GM18868 (cell line): ENCODE results near the gene C6orf118.
A peak's percentile ranks its signal among the peaks of the same experiment; 100 is the strongest.

Source experiments
- ATAC-seq: cut with Tn5 transposase; IDR thresholded peaks from one replicate; pipeline ENCODE4 v1.9.1; 2021; ENCODE audit warnings: mild to moderate bottlenecking, moderate library complexity; ENCODE audit not compliant: unreplicated experiment

The C6orf118 gene

GRCh38 chr6:165308926-165309731 lies at the start of gene C6orf118:
C6orf118 (minus strand) TSS chr6:165309605; CDS start chr6:165309586, 19 bp downstream.
- ATAC-seq = no peak

DNA sequence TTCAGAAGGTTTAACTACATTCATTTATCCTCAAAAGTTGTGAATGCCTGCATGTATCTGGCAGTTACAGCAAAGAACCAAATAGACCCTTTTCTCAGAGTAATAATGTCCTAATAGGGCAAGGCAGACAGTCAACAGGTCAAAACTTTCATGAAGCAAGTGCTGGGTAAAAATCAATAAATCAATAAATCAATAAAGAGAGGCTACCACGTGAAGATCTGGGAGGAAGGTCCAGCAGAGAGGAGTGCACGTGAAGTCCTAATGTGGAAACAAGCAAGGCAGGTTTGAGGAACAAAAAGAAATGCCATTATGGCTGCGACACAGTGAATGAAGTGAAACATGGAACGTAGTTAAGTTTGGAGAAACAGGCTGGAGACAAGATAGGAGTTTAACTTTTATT lies 36.3 kb upstream of the C6orf118 start:
- no peak for ATAC-seq

DNA sequence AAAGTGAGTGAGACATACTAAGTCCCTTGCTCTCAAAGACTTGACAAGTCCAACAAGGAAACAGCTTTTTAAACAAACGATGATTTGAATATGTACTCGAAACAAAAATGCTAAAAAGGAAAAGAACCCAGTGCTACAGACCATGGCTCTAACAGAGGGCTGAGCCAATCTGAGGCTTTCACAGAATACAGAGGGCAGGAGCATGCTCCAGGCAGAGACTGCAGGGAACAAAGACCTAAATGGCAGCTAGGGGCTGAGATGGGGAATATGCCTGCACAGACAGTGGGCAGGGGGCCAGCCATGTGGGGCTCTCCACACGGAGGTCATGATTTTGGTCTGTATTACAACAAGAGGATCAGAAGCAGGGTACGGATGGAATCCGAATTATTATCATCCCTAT lies 31.1 kb upstream of the C6orf118 start:
- no peak for ATAC-seq

GRCh38 chr6:165325609-165326008 lies 16.2 kb upstream of the C6orf118 start:
- ATAC-seq = no peak

DNA sequence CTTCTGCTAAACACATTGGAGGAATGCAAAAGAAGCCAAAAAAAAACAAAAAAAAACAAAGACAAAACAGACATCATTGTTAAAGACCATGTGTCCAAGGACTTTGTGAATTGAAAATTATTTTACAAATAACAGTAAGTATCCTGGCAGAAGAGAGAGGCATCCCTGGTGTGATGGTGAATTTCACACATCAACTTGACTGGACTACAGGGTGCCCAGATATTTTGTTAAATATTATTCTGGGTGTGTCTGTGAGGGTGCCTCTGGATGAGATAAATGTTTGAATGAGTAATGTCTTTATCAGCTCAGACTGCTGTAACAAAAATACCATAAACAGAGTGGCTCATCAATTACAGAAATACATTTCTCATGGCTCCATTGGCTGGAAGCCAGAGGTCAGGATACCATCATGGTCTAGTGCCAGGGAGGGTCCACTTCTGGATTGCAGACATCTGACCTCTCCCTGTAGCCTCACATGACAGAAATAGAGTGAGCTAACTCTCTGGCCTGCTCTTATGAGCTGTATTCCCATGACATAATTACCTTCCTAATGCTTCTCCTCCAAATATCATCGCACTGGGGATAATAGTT lies 12.2 kb upstream of the C6orf118 start:
- no peak for ATAC-seq

DNA sequence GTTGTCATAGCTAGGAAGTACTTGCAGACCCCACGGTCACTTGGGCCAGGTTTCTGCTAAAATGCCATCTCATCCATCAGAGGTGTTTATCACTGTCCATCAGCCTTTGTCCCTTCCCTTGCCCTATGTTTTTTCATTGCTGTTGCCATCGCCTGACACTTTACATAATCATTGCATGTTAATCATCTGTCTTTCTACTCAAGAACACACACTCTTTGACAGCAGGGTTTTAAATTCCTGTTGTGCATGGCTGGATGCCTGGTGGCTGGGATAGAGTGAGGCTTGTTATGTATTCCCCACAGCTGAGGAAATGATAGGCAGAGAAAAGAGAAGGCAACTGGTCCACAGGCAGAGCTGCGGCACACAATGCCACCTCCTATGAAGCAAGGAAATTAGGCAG lies 11.7 kb upstream of the C6orf118 start:
- no peak for ATAC-seq

DNA sequence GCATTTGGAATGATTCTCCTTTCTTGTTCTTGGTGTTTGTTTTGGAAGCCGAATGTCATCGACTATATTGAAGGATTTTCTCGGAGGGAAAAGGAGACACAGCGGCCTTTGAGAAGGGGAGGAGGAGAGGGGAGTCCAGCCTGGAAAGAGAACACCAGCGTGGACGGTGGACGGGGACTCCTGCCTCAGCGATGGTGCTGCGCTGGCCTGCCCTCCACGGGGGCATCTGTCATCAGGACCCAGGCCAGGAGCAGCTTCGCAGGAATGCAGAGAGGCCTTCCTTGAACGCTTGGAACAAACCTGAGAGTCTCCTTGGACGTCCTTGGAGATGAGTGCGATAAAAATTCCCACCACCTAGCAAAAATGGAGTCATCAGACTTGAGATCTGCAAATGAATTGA lies 8.3 kb upstream of the C6orf118 start:
- ATAC-seq = no peak

DNA sequence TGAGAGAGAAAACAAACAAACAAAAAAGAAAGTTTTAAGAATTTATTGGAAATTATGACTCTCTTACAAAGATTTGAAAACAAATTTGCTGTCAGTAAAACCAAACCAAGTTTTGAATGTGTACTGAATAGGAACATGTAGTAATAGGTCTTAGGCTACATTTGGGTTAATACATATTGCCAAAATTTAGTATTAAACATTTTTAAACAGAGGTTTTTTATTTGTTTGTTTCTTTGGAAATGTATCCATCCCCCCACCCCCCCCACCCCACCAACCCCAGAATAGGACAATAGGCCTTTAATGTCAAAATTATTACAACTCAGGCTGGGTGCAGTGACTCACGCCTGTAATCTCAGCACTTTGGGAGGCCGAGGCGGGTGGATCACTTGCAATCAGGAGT lies 2.5 kb downstream of the C6orf118 start:
- no peak for ATAC-seq

- ATAC-seq = no peak
Measured at GRCh38 chr6:165301372-165302246, 7.8 kb downstream of the C6orf118 start.

DNA sequence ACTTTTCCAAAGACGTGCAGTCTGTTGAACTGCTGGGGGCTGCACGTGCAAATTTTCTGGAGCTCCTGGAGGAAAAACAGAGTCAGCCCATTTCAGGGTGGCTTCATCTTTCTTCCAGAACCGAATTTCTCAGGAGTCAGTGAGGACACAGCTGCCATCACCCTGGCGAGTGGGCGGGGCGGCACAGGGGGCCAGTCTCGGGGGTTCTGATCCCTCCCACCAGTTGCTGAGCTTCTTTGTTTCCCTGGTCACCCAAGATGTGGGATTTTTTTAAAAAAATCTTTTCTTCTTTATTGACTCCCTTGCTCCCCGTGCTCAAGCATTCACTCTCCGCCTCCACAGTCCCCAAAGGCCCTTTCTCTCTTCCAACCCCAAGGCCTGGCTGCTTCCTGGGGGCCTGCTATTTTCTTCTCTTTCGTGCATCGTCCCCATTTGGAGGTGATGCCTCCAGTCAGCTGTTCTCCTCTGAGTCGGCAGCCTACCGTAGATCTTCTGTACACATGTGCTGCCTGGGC lies 8.9 kb downstream of the C6orf118 start:
- no peak for ATAC-seq

- no peak for ATAC-seq
Measured at GRCh38 chr6:165298875-165299274, 10.5 kb downstream of the C6orf118 start.

- ATAC-seq = no peak
Measured at GRCh38 chr6:165298402-165298801, 11.0 kb downstream of the C6orf118 start.

DNA sequence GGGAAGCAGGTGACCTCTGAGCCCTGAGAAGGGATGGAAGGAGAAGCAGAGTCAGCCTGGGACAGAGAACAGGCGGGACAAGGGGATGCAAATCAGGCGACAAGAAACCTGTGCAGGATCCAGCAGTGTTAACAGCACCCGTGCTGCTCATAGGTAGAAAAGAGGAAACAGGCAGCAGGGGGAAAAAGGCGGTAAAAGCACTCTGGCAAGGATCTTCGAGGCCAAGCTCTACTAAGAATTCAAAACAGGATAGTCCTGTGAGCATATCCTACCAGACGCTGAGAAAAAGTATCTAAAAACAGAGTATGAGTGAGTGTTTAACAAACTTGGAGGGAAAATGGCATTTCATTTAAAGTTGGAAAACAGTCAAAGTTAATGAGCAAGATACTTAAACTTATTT lies 16.7 kb downstream of the C6orf118 start:
- ATAC-seq = no peak

GRCh38 chr6:165274611-165275010 lies 34.8 kb downstream of the C6orf118 start:
- ATAC-seq = no peak

DNA sequence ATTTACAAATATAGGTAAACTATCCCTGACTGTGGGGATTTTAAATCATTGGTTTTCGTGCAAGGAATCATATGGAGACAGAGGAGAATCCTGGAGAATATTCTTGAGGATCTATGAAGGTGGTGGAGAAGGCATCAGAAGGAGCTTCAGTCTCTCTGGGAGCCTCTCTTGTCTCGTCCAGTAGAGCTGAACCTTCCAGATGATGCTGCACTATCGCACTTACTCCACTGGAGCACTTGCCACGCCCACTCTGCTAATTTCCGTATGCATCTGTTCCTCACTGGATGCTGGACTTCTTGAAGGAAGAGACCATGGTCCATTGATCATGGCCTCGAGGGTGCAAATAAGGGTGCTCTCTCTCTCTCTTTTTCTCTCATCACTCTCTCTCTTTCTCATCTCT lies 36.8 kb downstream of the C6orf118 start:
- no peak for ATAC-seq

- no peak for ATAC-seq
Measured at GRCh38 chr6:165268987-165269386, 40.4 kb downstream of the C6orf118 start.

DNA sequence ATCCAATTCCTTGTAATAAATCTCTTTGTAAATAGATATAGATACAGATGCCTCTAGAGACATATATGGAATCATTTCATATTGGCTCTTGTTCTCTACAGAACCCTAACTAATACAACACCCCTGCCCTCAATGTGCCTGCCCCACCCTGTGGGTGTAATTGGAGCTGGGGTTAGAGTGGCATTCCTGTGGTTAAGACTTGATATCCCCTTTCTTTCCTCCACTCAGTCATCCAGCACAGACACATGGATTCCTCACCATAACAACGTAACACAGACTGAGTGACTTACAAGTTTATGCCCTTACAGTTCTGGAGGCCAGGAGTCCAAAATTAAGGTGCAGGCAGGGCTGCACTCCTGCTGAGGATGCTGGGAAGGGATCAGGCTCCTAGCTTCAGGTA lies 42.8 kb downstream of the C6orf118 start:
- ATAC-seq = no peak

DNA sequence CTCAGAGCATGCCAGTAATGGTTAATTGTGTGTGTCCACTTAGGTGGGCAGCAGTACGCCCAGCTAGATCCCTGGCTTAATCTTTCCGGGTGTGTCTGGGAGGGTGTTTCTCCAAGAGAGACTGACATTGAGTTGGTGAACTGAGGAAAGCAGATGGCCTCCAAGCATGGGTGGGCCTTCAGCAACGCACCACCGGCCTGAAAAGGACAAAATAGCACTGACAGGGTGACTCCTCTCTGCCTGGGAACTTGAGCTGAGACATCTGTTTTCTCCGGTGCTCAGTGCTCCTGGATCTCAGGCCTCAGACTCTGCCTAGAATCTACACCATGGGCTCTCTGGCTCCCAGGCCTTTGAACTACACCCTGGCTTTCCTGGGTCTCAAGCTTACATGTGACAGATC lies 43.2 kb downstream of the C6orf118 start:
- ATAC-seq = no peak

GRCh38 chr6:165260462-165260861 lies 48.9 kb downstream of the C6orf118 start:
- ATAC-seq = no peak

GRCh38 chr6:165249808-165250207 lies 59.6 kb downstream of the C6orf118 start:
- ATAC-seq = no peak

- peak; percentile 8 for ATAC-seq
Measured at GRCh38 chr6:165245701-165246100, 63.7 kb downstream of the C6orf118 start.
